Vagina (tissue), 2 donors: ENCODE measurements around the gene KIRREL3.

ENCODE experiments used
- POLR2A ChIP-seq, 2 donors: fragments of 450-650 bp; IDR thresholded peaks; one replicate each; pipeline ENCODE4 v1.6.1; 2017; ENCODE audit warnings: antibody characterized with exemption in 2 of 2, mild to moderate bottlenecking in 2 of 2, moderate library complexity in 2 of 2
- POLR2AphosphoS5 ChIP-seq, 2 donors: sonication (generic); formaldehyde crosslinking; IDR thresholded peaks; one replicate each; pipeline ENCODE4 v1.9.0; 2017; ENCODE audit warnings: antibody characterized with exemption in 2 of 2, mild to moderate bottlenecking in 2 of 2, low read depth in 1 of 2; ENCODE audit not compliant: insufficient read depth in 1 of 2
- TF ChIP-seq, protein P1 (sequence below), 3 experiments: fragments of 450-650 bp in 2 of 3; fragments of 200-600 bp in 1 of 3; sonication (generic) in 1 of 3; IDR thresholded peaks; one replicate each; pipeline ENCODE4 v1.5.1; 2017 to 2019; ENCODE audit warnings: antibody characterized with exemption in 3 of 3, mild to moderate bottlenecking in 2 of 3, moderate library complexity in 2 of 3

DNA sequence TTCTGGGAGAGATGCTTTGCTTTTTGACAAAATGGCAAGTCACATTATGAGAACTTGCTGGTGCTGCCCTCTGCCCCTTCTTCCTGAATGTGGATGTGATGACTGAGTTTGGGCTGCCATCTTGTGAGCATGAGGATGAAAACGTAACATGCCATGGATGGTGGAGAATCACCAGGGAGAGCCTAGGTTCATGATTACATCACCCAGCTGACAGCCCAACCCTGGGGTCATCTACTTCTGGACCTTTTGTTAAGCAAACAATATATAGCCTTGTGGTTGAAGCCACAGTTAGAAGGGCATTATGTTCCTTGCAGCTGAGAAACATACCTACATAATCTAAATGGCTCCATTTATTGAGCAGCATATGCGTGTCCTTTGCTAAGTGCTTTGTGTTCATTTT is 321.5 kb downstream of the KIRREL3 start:
- TF ChIP-seq, protein P1, sequence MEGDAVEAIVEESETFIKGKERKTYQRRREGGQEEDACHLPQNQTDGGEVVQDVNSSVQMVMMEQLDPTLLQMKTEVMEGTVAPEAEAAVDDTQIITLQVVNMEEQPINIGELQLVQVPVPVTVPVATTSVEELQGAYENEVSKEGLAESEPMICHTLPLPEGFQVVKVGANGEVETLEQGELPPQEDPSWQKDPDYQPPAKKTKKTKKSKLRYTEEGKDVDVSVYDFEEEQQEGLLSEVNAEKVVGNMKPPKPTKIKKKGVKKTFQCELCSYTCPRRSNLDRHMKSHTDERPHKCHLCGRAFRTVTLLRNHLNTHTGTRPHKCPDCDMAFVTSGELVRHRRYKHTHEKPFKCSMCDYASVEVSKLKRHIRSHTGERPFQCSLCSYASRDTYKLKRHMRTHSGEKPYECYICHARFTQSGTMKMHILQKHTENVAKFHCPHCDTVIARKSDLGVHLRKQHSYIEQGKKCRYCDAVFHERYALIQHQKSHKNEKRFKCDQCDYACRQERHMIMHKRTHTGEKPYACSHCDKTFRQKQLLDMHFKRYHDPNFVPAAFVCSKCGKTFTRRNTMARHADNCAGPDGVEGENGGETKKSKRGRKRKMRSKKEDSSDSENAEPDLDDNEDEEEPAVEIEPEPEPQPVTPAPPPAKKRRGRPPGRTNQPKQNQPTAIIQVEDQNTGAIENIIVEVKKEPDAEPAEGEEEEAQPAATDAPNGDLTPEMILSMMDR (IDR thresholded peaks at IDR 0.05) = no peak
- TF ChIP-seq POLR2A (IDR thresholded peaks at IDR 0.05) (no peak), POLR2AphosphoS5 (IDR thresholded peaks at IDR 0.05; ENCODE audit: insufficient read depth in 1 of 2, low read depth in 1 of 2) (no peak)
